ENCODE data around the gene PYDC1. TPM values are rescaled to one million over a fixed set of nuclear protein-coding genes. Genes with fewer than 3 reads are reported as not detected.
"Not testable (repeated sequence)": the region's sequence is repeated elsewhere in the genome, so short reads cannot be mapped to it uniquely, and the experiment has no call there.

The PYDC1 gene
- not detected in 2 replicates for total RNA-seq (2014; rRNA removed; shearing (Covaris generic))

GRCh38 chr16:31216422-31217135 is at the start of gene PYDC1:
Gene PYDC1 (minus strand): TSS chr16:31217135. CDS start chr16:31217028, 107 bp downstream.
- no peak for DNase-seq (ENCODE audit: low read depth)

- DNase-seq (ENCODE audit: low read depth), result peak; percentile 78
These were observed 48.7 kb upstream of the PYDC1 start for GRCh38 chr16:31265329-31266245.

GRCh38 chr16:31262084-31262483 is 45.1 kb upstream of the PYDC1 start:
- no peak for DNase-seq (ENCODE audit: low read depth)

GRCh38 chr16:31260136-31260931 is 43.4 kb upstream of the PYDC1 start:
- no peak for DNase-seq (ENCODE audit: low read depth)

GRCh38 chr16:31258366-31258765 is 41.4 kb upstream of the PYDC1 start:
- no peak for DNase-seq (ENCODE audit: low read depth)

- no peak for DNase-seq (ENCODE audit: low read depth)
These were observed 39.5 kb upstream of the PYDC1 start for GRCh38 chr16:31256466-31256865.

- peak; percentile 28 for DNase-seq (ENCODE audit: low read depth)
These were observed 36.7 kb upstream of the PYDC1 start for GRCh38 chr16:31253642-31254045.

- DNase-seq (ENCODE audit: low read depth), result no peak
These were observed 34.5 kb upstream of the PYDC1 start for GRCh38 chr16:31251435-31251834.

GRCh38 chr16:31250782-31251384 is 33.9 kb upstream of the PYDC1 start:
- no peak for DNase-seq (ENCODE audit: low read depth)

- no peak for DNase-seq (ENCODE audit: low read depth)
These were observed 31.4 kb upstream of the PYDC1 start for GRCh38 chr16:31248344-31248743.

GRCh38 chr16:31246296-31246695 is 29.4 kb upstream of the PYDC1 start:
- DNase-seq (ENCODE audit: low read depth), result no peak

- not testable (repeated sequence) for DNase-seq (ENCODE audit: low read depth)
These were observed 28.7 kb upstream of the PYDC1 start for GRCh38 chr16:31245598-31245997.

GRCh38 chr16:31243734-31244670 is 27.1 kb upstream of the PYDC1 start:
- DNase-seq (ENCODE audit: low read depth), result no peak

GRCh38 chr16:31242206-31242605 is 25.3 kb upstream of the PYDC1 start:
- DNase-seq (ENCODE audit: low read depth), result peak; percentile 48

- DNase-seq (ENCODE audit: low read depth), result no peak
These were observed 21.1 kb upstream of the PYDC1 start for GRCh38 chr16:31238041-31238440.

GRCh38 chr16:31229501-31229900 is 12.6 kb upstream of the PYDC1 start:
- no peak for DNase-seq (ENCODE audit: low read depth)

- DNase-seq (ENCODE audit: low read depth), result no peak
These were observed 11.3 kb upstream of the PYDC1 start for GRCh38 chr16:31228206-31228605.

GRCh38 chr16:31225193-31225592 is 8.3 kb upstream of the PYDC1 start:
- DNase-seq (ENCODE audit: low read depth), result no peak

GRCh38 chr16:31224092-31224955 is 7.4 kb upstream of the PYDC1 start:
- DNase-seq (ENCODE audit: low read depth), result no peak
